SK-N-SH (cell line): Measurements from ENCODE around the gene ASIC4. TPM values are rescaled to one million over a fixed set of nuclear protein-coding genes. Genes with fewer than 3 reads are reported as not detected.

Experiments
- CTCF ChIA-PET: fragments of 300-600, 350-600 bp; formaldehyde crosslinking; extraction: SDS; loops from one replicate; lab custom pipeline; 2021; lab: Yijun Ruan, JAX
- POLR2A ChIA-PET: fragments of 350-600 bp; sonication (Branson Sonifier 250); formaldehyde crosslinking; extraction: SDS; loops from one replicate; lab custom pipeline; 2020; ENCODE audit warnings: antibody characterized with exemption, inconsistent platforms; lab: Yijun Ruan, JAX
- DNase-seq: peaks from one replicate; pipeline ENCODE4 v3.0.0; 2012
- H2AFZ ChIP-seq: fragments of 200-600 bp; sonication (generic); 2 replicates; pipeline ENCODE4 v1.8.1; 2016; ENCODE audit warnings: antibody characterized with exemption, mild to moderate bottlenecking, low read depth
- H3F3A ChIP-seq: fragments of 200-600 bp; sonication (generic); replicated peaks from 2 replicates; pipeline ENCODE3; 2016; ENCODE audit warnings: antibody characterized with exemption, mild to moderate bottlenecking; ENCODE audit not compliant: insufficient read depth
- H3K27ac ChIP-seq, 2 experiments: fragments of 200-500 bp in 1 of 2; fragments of 200-600 bp in 1 of 2; sonication (Bioruptor generic) in 1 of 2; sonication (generic), shearing (Covaris generic) in 1 of 2; 2 replicates each; pipeline versions ENCODE4 v1.5.1 to v1.6.1; 2014 to 2016; ENCODE audit warnings: low read depth in 2 of 2, inconsistent platforms in 1 of 2, low read length in 1 of 2, mild to moderate bottlenecking in 1 of 2, mixed read lengths in 1 of 2
- H3K27me3 ChIP-seq: fragments of 200-600 bp; sonication (generic), shearing (Covaris generic); 2 replicates; pipeline ENCODE4 v1.6.1; 2016; ENCODE audit warnings: mixed run types; ENCODE audit not compliant: insufficient read depth
- H3K36me3 ChIP-seq, 2 experiments: fragments of 200-500 bp in 1 of 2; fragments of 200-600 bp in 1 of 2; sonication (Bioruptor generic) in 1 of 2; sonication (generic) in 1 of 2; replicated peaks in 1 of 2; 2 replicates each; pipeline versions ENCODE3 to v1.5.1; 2014 to 2016; ENCODE audit warnings: low read length in 1 of 2, mild to moderate bottlenecking in 1 of 2; ENCODE audit not compliant: insufficient read depth in 2 of 2, control insufficient read depth in 1 of 2
- H3K4me1 ChIP-seq, 2 experiments: fragments of 200-500 bp in 1 of 2; fragments of 200-600 bp in 1 of 2; sonication (Bioruptor generic) in 1 of 2; sonication (generic), shearing (Covaris generic) in 1 of 2; 2 replicates each; pipeline versions ENCODE4 v1.5.1 to v1.6.1; 2014 to 2016; ENCODE audit warnings: low read depth in 1 of 2, low read length in 1 of 2, mixed run types in 1 of 2; ENCODE audit not compliant: insufficient read depth in 2 of 2, control insufficient read depth in 1 of 2
- H3K4me2 ChIP-seq: fragments of 200-600 bp; sonication (generic), shearing (Covaris generic); 2 replicates; pipeline ENCODE4 v1.6.1; 2017; ENCODE audit warnings: mixed run types
- H3K4me3 ChIP-seq, 2 experiments: fragments of 200-500 bp in 1 of 2; fragments of 200-600 bp in 1 of 2; sonication (Bioruptor generic) in 1 of 2; sonication (generic), shearing (Covaris generic) in 1 of 2; 2 replicates each; pipeline versions ENCODE4 v1.5.1 to v1.8.1; 2014 to 2016; ENCODE audit warnings: low read depth in 2 of 2, inconsistent platforms in 1 of 2, low read length in 1 of 2, mild to moderate bottlenecking in 1 of 2, mixed read lengths in 1 of 2, moderate library complexity in 1 of 2
- H3K79me2 ChIP-seq: fragments of 200-600 bp; sonication (generic); 2 replicates; pipeline ENCODE4 v1.8.1; 2017; ENCODE audit warnings: mild to moderate bottlenecking; ENCODE audit not compliant: insufficient read depth
- H3K9ac ChIP-seq: fragments of 200-600 bp; sonication (generic); 2 replicates; pipeline ENCODE4 v1.6.1; 2017; ENCODE audit warnings: mixed run types
- H3K9me2 ChIP-seq: fragments of 200-600 bp; sonication (generic); 2 replicates; pipeline ENCODE4 v1.6.1; 2017; ENCODE audit warnings: mixed run types
- H3K9me3 ChIP-seq: fragments of 200-600 bp; sonication (generic); 2 replicates; pipeline ENCODE4 v1.6.1; 2017; ENCODE audit warnings: mixed run types, mild to moderate bottlenecking, moderate library complexity
- H4K20me1 ChIP-seq: fragments of 200-600 bp; sonication (generic); 2 replicates; pipeline ENCODE4 v1.6.1; 2017; ENCODE audit warnings: mild to moderate bottlenecking, mixed run types; ENCODE audit not compliant: insufficient read depth
- ELF1 ChIP-seq: IDR thresholded peaks from 2 replicates; pipeline ENCODE4 v1.4.0; 2012
- FOSL2 ChIP-seq: IDR thresholded peaks from 2 replicates; pipeline ENCODE4 v1.4.0; 2012; ENCODE audit warnings: low read depth, mild to moderate bottlenecking, moderate library complexity, borderline replicate concordance
- MEF2A ChIP-seq: IDR thresholded peaks from 2 replicates; pipeline ENCODE4 v1.4.0; 2012; ENCODE audit warnings: low read depth, borderline replicate concordance
- RCOR1 ChIP-seq: fragments of 150-350 bp; IDR thresholded peaks from 2 replicates; pipeline ENCODE4 v1.6.1; 2017; ENCODE audit warnings: antibody characterized with exemption, low read length
- RFX5 ChIP-seq: IDR thresholded peaks from 2 replicates; pipeline ENCODE4 v1.6.1; 2012; ENCODE audit warnings: mild to moderate bottlenecking, improper control_type of control experiment, low read length
- RXRA ChIP-seq: IDR thresholded peaks from 2 replicates; pipeline ENCODE4 v1.4.0; 2012; ENCODE audit warnings: low read depth, mild to moderate bottlenecking, borderline replicate concordance
- SIN3A ChIP-seq: IDR thresholded peaks from 2 replicates; pipeline ENCODE4 v1.6.1; 2012; ENCODE audit warnings: low read depth, mild to moderate bottlenecking, low read length, moderate library complexity, borderline replicate concordance
- TAF1 ChIP-seq: IDR thresholded peaks from 2 replicates; pipeline ENCODE4 v1.6.1; 2012; ENCODE audit warnings: low read depth, mild to moderate bottlenecking, low read length, moderate library complexity, borderline replicate concordance
- TEAD4 ChIP-seq: IDR thresholded peaks from 2 replicates; pipeline ENCODE4 v1.4.0; 2012; ENCODE audit warnings: mild to moderate bottlenecking, borderline replicate concordance; ENCODE audit not compliant: insufficient read depth
- WGBS: methylation state at CpG from one replicate; pipeline ENCODE4 v1.1.6; 2017; ENCODE audit warnings: low lambda C conversion rate; 5-methylcytosine and 5-hydroxymethylcytosine counted together
- polyA plus RNA-seq, 3 experiments: library from polyadenylated mRNA; depleted of rRNA; stranded (reverse); fragments of >200 nt; gene quantifications; 2 replicates each; pipeline ENCODE4 v1.2.3, GENCODE V29; 2012
- TF ChIP-seq, protein P1 (sequence below): IDR thresholded peaks from 2 replicates; pipeline ENCODE4 v1.4.0; 2012; ENCODE audit warnings: low read depth, borderline replicate concordance
- TF ChIP-seq, protein P2 (sequence below): fragments of 150-350 bp; IDR thresholded peaks from 2 replicates; pipeline ENCODE4 v1.6.1; 2017; ENCODE audit warnings: antibody characterized with exemption, low read length, low read depth, borderline replicate concordance
- TF ChIP-seq, protein P3 (sequence below): IDR thresholded peaks from 2 replicates; pipeline ENCODE4 v1.4.0; 2012; ENCODE audit warnings: low read depth, borderline replicate concordance
- TF ChIP-seq, protein P4 (sequence below): IDR thresholded peaks from 2 replicates; pipeline ENCODE4 v1.6.1; 2012; ENCODE audit warnings: mild to moderate bottlenecking, low read depth, low read length, moderate library complexity

The ASIC4 gene
- polyA plus RNA-seq, 1 of the 3 experiments (the other 2 are of a cell fraction): 0.05 TPM

DNA sequence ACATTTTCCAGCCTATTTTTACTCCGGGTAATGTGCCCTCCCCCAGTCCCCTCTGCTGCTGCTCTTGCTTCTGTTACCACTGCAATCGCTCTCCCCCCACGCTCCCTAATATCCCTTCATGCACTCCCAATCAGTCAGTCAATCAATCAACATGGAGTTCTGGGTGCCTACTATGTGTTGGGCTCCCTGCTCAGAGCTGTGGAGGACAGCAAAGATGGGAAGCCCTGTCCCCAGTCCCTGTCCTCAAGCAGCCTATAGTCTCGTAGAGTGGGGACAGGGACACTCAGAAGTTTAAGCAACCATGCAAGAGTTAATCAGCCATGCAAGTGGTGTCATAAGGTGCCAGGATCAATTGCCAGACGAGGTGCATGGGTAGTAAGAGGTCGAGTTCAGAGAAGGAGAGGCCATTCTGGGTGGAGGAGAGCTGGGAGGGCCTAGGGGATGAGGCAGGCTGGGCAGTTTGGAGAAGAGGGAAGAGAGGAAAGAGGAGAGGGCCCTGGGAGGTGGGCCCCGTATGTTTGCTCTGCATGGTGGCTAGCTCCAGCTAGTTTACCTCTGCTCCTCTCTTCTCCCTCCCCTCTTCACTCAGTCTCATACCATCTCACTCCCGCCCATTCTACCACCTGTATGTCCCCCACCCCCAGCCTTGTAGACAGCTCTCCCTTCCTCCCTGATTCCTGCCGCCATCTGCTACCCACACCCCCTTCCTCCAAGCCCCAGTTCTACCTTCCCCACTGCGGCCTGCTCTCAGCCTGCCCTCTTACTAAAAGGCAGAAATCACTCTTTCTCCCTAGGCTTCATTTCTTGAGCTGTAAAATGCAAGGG is 3.9 kb downstream of the ASIC4 start:
- ChIA-PET CTCF (interaction anchor here (0.8 to 62.1 kb wide), 6 partner anchors 3 to 223 kb away, joined by 4 to 2824 read pairs (median 140); partner anchors contain the start of genes ASIC4, CHPF, GMPPA and TMEM198), POLR2A (interaction anchor here (0.8 to 13.5 kb wide), 3 partner anchors 9 to 42 kb away, joined by 3 to 210 read pairs (median 36); no protein-coding TSS in a partner anchor)
- TF ChIP-seq FOSL2: no peak
- no peak for TF ChIP-seq ELF1
- TF ChIP-seq, protein P1, sequence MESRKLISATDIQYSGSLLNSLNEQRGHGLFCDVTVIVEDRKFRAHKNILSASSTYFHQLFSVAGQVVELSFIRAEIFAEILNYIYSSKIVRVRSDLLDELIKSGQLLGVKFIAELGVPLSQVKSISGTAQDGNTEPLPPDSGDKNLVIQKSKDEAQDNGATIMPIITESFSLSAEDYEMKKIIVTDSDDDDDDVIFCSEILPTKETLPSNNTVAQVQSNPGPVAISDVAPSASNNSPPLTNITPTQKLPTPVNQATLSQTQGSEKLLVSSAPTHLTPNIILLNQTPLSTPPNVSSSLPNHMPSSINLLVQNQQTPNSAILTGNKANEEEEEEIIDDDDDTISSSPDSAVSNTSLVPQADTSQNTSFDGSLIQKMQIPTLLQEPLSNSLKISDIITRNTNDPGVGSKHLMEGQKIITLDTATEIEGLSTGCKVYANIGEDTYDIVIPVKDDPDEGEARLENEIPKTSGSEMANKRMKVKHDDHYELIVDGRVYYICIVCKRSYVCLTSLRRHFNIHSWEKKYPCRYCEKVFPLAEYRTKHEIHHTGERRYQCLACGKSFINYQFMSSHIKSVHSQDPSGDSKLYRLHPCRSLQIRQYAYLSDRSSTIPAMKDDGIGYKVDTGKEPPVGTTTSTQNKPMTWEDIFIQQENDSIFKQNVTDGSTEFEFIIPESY: no peak
- TF ChIP-seq, protein P2, sequence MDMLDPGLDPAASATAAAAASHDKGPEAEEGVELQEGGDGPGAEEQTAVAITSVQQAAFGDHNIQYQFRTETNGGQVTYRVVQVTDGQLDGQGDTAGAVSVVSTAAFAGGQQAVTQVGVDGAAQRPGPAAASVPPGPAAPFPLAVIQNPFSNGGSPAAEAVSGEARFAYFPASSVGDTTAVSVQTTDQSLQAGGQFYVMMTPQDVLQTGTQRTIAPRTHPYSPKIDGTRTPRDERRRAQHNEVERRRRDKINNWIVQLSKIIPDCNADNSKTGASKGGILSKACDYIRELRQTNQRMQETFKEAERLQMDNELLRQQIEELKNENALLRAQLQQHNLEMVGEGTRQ: no peak
- no peak for TF ChIP-seq TAF1
- TF ChIP-seq, protein P3, sequence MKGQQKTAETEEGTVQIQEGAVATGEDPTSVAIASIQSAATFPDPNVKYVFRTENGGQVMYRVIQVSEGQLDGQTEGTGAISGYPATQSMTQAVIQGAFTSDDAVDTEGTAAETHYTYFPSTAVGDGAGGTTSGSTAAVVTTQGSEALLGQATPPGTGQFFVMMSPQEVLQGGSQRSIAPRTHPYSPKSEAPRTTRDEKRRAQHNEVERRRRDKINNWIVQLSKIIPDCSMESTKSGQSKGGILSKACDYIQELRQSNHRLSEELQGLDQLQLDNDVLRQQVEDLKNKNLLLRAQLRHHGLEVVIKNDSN: no peak
- no peak for TF ChIP-seq MEF2A
- no peak for TF ChIP-seq RFX5
- no peaks in the 10 kb centered on the region for H3K79me2 ChIP-seq
- H3K4me1 ChIP-seq: peaks cover 12 to 84% of the 10 kb centered on the region in 2 experiments; a peak in 1 of 4 replicates
- no peak overlapping the region for H3K4me2 ChIP-seq
- H3F3A ChIP-seq: no peaks in the 10 kb centered on the region
- no peaks in the 10 kb centered on the region for H3K9me2 ChIP-seq
- no peak for DNase-seq
- H4K20me1 ChIP-seq: no peaks in the 10 kb centered on the region
- no peaks in the 10 kb centered on the region for H3K36me3 ChIP-seq
- H3K9ac ChIP-seq: no peak overlapping the region
- H3K27me3 ChIP-seq: peaks cover 30% of the 10 kb centered on the region
- H3K4me3 ChIP-seq: no peak overlapping the region
- no peak overlapping the region for H2AFZ ChIP-seq
- H3K9me3 ChIP-seq: no peaks in the 10 kb centered on the region
- no peak overlapping the region for H3K27ac ChIP-seq
- 65% methylated on average over 10 of the region's 10 CpGs for WGBS

DNA sequence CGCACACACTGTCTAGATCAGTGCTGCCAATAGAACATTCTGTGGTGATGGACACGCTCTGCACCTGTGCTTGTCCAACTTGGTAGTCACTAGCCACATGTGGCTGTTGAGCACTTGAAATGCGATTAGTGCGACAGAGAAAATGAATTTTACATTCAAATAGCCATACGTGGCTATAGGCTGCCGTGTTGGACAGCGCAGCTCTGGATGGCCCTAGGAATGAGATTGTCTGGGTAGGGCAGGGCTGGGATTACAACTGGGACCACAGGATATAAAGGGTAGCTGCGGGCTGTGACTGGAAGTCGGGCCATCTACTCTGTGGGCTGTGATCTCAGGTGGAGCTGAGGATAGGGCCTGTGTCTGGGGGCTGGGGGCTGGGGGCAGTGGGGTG is 5.2 kb downstream of the ASIC4 start:
- no peak overlapping the region for H3K9ac ChIP-seq
- peaks cover 16% of the 10 kb centered on the region; the same call in 1 of the 2 replicates for H3K27me3 ChIP-seq
- no peaks in the 10 kb centered on the region for H4K20me1 ChIP-seq
- CTCF ChIA-PET: interaction anchor here (1.4 to 62.1 kb wide), 6 partner anchors 5 to 118 kb away, joined by 5 to 2824 read pairs (median 140); partner anchors contain the start of genes ASIC4, CHPF, GMPPA and TMEM198
- WGBS: 90% methylated on average over 7 of the region's 9 CpGs
- no peaks in the 10 kb centered on the region for H3K36me3 ChIP-seq
- H3K27ac ChIP-seq: peak overlapping the region in 1 of 2 experiments; percentile 90; a peak in 2 of 4 replicates
- POLR2A ChIA-PET: interaction anchor here (0.8 to 3.6 kb wide), 5 partner anchors 8 to 523 kb away, joined by 3 to 36 read pairs (median 8); a partner anchor contains a TSS
- no peaks in the 10 kb centered on the region for H3F3A ChIP-seq
- H3K4me2 ChIP-seq: no peak overlapping the region
- no peak overlapping the region; a peak in 1 of 4 replicates for H3K4me3 ChIP-seq
- no peaks in the 10 kb centered on the region for H3K9me2 ChIP-seq
- H2AFZ ChIP-seq: no peak overlapping the region
- H3K4me1 ChIP-seq: peaks cover 12 to 77% of the 10 kb centered on the region in 2 experiments; a peak in 1 of 4 replicates
- H3K9me3 ChIP-seq: no peaks in the 10 kb centered on the region
- no peak for DNase-seq
- H3K79me2 ChIP-seq: no peaks in the 10 kb centered on the region
- TF ChIP-seq, protein P4, sequence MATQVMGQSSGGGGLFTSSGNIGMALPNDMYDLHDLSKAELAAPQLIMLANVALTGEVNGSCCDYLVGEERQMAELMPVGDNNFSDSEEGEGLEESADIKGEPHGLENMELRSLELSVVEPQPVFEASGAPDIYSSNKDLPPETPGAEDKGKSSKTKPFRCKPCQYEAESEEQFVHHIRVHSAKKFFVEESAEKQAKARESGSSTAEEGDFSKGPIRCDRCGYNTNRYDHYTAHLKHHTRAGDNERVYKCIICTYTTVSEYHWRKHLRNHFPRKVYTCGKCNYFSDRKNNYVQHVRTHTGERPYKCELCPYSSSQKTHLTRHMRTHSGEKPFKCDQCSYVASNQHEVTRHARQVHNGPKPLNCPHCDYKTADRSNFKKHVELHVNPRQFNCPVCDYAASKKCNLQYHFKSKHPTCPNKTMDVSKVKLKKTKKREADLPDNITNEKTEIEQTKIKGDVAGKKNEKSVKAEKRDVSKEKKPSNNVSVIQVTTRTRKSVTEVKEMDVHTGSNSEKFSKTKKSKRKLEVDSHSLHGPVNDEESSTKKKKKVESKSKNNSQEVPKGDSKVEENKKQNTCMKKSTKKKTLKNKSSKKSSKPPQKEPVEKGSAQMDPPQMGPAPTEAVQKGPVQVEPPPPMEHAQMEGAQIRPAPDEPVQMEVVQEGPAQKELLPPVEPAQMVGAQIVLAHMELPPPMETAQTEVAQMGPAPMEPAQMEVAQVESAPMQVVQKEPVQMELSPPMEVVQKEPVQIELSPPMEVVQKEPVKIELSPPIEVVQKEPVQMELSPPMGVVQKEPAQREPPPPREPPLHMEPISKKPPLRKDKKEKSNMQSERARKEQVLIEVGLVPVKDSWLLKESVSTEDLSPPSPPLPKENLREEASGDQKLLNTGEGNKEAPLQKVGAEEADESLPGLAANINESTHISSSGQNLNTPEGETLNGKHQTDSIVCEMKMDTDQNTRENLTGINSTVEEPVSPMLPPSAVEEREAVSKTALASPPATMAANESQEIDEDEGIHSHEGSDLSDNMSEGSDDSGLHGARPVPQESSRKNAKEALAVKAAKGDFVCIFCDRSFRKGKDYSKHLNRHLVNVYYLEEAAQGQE: peak; percentile 60; the same call in 1 of the 2 replicates
- TF ChIP-seq RXRA: no peak
- no peak for TF ChIP-seq SIN3A
- no peak for TF ChIP-seq TEAD4
- TF ChIP-seq RCOR1: no peak
